SK-N-SH (cell line): Measurements from ENCODE around the gene FOXF2.

Experiments
- ELF1 ChIP-seq: IDR thresholded peaks from 2 replicates; pipeline ENCODE4 v1.4.0; 2012
- EP300 ChIP-seq, 2 experiments: IDR thresholded peaks; 2 replicates each; pipeline versions ENCODE4 v1.4.0 to v1.6.1; 2012; ENCODE audit warnings: borderline replicate concordance in 1 of 2, low read depth in 1 of 2, low read length in 1 of 2
- GABPA ChIP-seq: IDR thresholded peaks from 2 replicates; pipeline ENCODE4 v1.4.0; 2012; ENCODE audit warnings: low read depth, mild to moderate bottlenecking
- RAD21 ChIP-seq: IDR thresholded peaks from 2 replicates; pipeline ENCODE4 v1.6.1; 2012; ENCODE audit warnings: mild to moderate bottlenecking, low read length
- SIN3A ChIP-seq: IDR thresholded peaks from 2 replicates; pipeline ENCODE4 v1.6.1; 2012; ENCODE audit warnings: low read depth, mild to moderate bottlenecking, low read length, moderate library complexity, borderline replicate concordance
- TEAD4 ChIP-seq: IDR thresholded peaks from 2 replicates; pipeline ENCODE4 v1.4.0; 2012; ENCODE audit warnings: mild to moderate bottlenecking, borderline replicate concordance; ENCODE audit not compliant: insufficient read depth
- TF ChIP-seq, protein P1 (sequence below): fragments of 200-600 bp; sonication (generic); IDR thresholded peaks from 2 replicates; pipeline ENCODE4 v1.6.1; 2017; ENCODE audit warnings: antibody characterized with exemption, mild to moderate bottlenecking, moderate library complexity
- TF ChIP-seq, protein P2 (sequence below): IDR thresholded peaks from 2 replicates; pipeline ENCODE4 v1.4.0; 2012; ENCODE audit warnings: low read depth

- TF ChIP-seq EP300 (IDR thresholded peaks at IDR 0.05; ENCODE audit: borderline replicate concordance in 1 of 2, low read depth in 1 of 2, low read length in 1 of 2), result no peak
- TF ChIP-seq SIN3A, result no peak
- no peak for TF ChIP-seq ELF1
- no peak for TF ChIP-seq TEAD4
- no peak for TF ChIP-seq GABPA
- TF ChIP-seq, protein P1, sequence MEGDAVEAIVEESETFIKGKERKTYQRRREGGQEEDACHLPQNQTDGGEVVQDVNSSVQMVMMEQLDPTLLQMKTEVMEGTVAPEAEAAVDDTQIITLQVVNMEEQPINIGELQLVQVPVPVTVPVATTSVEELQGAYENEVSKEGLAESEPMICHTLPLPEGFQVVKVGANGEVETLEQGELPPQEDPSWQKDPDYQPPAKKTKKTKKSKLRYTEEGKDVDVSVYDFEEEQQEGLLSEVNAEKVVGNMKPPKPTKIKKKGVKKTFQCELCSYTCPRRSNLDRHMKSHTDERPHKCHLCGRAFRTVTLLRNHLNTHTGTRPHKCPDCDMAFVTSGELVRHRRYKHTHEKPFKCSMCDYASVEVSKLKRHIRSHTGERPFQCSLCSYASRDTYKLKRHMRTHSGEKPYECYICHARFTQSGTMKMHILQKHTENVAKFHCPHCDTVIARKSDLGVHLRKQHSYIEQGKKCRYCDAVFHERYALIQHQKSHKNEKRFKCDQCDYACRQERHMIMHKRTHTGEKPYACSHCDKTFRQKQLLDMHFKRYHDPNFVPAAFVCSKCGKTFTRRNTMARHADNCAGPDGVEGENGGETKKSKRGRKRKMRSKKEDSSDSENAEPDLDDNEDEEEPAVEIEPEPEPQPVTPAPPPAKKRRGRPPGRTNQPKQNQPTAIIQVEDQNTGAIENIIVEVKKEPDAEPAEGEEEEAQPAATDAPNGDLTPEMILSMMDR, result no peak
- TF ChIP-seq RAD21, result no peak
- TF ChIP-seq, protein P2, sequence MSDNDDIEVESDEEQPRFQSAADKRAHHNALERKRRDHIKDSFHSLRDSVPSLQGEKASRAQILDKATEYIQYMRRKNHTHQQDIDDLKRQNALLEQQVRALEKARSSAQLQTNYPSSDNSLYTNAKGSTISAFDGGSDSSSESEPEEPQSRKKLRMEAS, result no peak
Observed at GRCh38 chr6:1385129-1386037, 4.0 kb upstream of the FOXF2 start.
